Gastroesophageal sphincter (tissue), 3 donors: ENCODE measurements around the gene BCAS3.
A peak's percentile ranks its signal among the peaks of the same experiment; 100 is the strongest.

Source experiments
- EP300 ChIP-seq: sonication (generic); formaldehyde crosslinking; IDR thresholded peaks from one replicate; pipeline ENCODE4 v1.6.1; 2017; ENCODE audit warnings: antibody characterized with exemption, mild to moderate bottlenecking
- POLR2A ChIP-seq, 2 donors: fragments of 450-650 bp; IDR thresholded peaks; one replicate each; pipeline ENCODE4 v1.6.1; 2017; ENCODE audit warnings: antibody characterized with exemption in 2 of 2, mild to moderate bottlenecking in 2 of 2, moderate library complexity in 1 of 2
- POLR2AphosphoS5 ChIP-seq: sonication (generic); formaldehyde crosslinking; IDR thresholded peaks from one replicate; pipeline ENCODE4 v1.6.1; 2017; ENCODE audit warnings: antibody characterized with exemption
- TF ChIP-seq, protein P1 (sequence below), 4 experiments: fragments of 200-600 bp in 2 of 4; fragments of 450-650 bp in 2 of 4; sonication (generic) in 1 of 4; IDR thresholded peaks; one replicate each; pipeline ENCODE4 v1.5.1; 2017 to 2019; ENCODE audit warnings: antibody characterized with exemption in 4 of 4, mild to moderate bottlenecking in 2 of 4, moderate library complexity in 2 of 4

DNA sequence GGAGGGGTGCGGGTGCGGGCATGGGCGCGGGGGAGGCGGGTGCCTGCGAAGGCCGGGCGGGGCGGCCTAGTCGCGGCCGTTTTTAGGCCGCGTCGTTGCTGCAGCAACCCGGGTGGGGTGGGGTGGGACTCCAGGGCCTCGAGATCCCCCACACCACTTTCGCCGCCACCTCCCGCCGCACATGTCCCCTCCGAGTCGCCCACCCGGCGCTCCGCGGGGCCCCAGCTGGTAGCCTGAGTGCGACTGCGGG, 733.3 kb downstream of the BCAS3 start:
- TF ChIP-seq, protein P1, sequence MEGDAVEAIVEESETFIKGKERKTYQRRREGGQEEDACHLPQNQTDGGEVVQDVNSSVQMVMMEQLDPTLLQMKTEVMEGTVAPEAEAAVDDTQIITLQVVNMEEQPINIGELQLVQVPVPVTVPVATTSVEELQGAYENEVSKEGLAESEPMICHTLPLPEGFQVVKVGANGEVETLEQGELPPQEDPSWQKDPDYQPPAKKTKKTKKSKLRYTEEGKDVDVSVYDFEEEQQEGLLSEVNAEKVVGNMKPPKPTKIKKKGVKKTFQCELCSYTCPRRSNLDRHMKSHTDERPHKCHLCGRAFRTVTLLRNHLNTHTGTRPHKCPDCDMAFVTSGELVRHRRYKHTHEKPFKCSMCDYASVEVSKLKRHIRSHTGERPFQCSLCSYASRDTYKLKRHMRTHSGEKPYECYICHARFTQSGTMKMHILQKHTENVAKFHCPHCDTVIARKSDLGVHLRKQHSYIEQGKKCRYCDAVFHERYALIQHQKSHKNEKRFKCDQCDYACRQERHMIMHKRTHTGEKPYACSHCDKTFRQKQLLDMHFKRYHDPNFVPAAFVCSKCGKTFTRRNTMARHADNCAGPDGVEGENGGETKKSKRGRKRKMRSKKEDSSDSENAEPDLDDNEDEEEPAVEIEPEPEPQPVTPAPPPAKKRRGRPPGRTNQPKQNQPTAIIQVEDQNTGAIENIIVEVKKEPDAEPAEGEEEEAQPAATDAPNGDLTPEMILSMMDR (IDR thresholded peaks at IDR 0.05): no peak
- TF ChIP-seq EP300 (no peak), POLR2AphosphoS5 (no peak), POLR2A (IDR thresholded peaks at IDR 0.05) (peak in 1 of 2 donors; percentile 19)
